Measurements from ENCODE around the gene SH3PXD2A. TPM values are rescaled to one million over a fixed set of nuclear protein-coding genes. Genes with fewer than 3 reads are reported as not detected.

SH3PXD2A gene
- total RNA-seq, 1 donor = 29.0 TPM

DNA sequence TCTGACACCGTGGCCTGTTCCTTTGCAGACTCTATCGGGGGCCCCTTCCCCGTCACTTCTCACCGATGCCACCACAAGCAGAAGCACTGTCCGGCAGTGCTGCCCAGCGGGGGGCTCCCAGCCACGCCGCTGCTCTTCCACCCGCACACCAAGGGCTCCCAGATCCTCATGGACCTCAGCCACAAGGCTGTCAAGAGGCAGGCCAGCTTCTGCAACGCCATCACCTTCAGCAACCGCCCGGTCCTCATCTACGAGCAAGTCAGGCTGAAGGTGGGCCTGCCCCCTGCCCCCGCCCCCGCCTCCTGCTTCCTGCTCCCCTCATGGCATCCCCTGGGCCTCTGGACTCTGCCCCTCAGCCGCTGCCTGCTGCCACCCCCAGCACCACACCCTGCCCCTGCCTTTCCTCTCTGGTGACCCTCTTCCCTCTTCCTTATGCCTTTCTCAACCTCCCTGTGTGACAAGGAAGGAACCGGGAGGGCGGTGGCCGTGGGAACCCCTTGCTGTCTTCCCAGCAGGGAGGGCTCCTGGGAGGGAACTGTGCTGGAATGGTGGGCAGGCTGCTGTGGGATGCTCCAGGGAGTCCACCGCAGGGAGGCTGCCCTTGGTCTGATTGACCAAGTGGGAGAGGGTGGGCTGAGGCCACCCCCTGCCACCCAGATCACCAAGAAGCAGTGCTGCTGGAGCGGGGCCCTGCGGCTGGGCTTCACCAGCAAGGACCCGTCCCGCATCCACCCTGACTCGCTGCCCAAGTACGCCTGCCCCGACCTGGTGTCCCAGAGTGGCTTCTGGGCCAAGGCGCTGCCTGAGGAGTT is 284.3 kb downstream of the SH3PXD2A start:
- TF ChIP-seq, protein P1, sequence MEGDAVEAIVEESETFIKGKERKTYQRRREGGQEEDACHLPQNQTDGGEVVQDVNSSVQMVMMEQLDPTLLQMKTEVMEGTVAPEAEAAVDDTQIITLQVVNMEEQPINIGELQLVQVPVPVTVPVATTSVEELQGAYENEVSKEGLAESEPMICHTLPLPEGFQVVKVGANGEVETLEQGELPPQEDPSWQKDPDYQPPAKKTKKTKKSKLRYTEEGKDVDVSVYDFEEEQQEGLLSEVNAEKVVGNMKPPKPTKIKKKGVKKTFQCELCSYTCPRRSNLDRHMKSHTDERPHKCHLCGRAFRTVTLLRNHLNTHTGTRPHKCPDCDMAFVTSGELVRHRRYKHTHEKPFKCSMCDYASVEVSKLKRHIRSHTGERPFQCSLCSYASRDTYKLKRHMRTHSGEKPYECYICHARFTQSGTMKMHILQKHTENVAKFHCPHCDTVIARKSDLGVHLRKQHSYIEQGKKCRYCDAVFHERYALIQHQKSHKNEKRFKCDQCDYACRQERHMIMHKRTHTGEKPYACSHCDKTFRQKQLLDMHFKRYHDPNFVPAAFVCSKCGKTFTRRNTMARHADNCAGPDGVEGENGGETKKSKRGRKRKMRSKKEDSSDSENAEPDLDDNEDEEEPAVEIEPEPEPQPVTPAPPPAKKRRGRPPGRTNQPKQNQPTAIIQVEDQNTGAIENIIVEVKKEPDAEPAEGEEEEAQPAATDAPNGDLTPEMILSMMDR (IDR thresholded peaks at IDR 0.05; ENCODE audit: extremely low read depth, low read depth, low read length) = no peak
- no peak overlapping the region for H2AFZ ChIP-seq (ENCODE audit: low read length)
- no peak overlapping the region for H3K4me3 ChIP-seq (ENCODE audit: insufficient read depth, low read length)
- no peak for DNase-seq (ENCODE audit: insufficient read length, low spot score, missing footprints)
- no peak overlapping the region for H3K27ac ChIP-seq (ENCODE audit: low read depth, low read length)
- no peaks in the 10 kb centered on the region for H3K79me2 ChIP-seq (ENCODE audit: insufficient read depth, low read length)
- no peak overlapping the region for H3K4me2 ChIP-seq (ENCODE audit: insufficient read depth, low read length)
- no peaks in the 10 kb centered on the region for H3K36me3 ChIP-seq (ENCODE audit: insufficient read depth, low read length)
- H3K27me3 ChIP-seq (ENCODE audit: insufficient read depth, low read length) = peaks cover 22% of the 10 kb centered on the region
- no peaks in the 10 kb centered on the region for H3K4me1 ChIP-seq (ENCODE audit: insufficient read depth, low read length)
- no peaks in the 10 kb centered on the region for H3K9me3 ChIP-seq (ENCODE audit: low read depth, low read length)
- H4K20me1 ChIP-seq (ENCODE audit: insufficient read depth, low read length) = no peaks in the 10 kb centered on the region

DNA sequence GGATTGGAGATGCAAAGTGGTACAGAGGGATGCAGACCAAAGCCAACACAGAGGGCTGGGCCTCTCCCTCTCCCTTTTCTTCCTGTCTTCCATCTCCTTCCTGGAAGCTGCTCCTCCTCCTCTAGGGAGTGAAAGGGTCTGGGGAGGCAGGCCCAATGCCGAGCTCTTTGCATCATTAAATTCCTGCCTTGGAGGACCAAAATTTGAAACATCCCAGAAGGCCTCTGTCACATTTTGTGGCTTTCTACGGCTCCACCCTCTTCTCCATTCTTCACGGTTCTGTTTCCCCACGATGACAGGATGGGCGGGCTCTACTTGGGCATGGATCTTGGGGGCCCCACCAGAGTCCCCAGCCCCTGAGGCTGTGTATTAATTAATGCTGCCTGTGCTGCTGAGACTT is 285.5 kb downstream of the SH3PXD2A start:
- Histone ChIP-seq H3K36me3 (ENCODE audit: insufficient read depth, low read length) (no peaks in the 10 kb centered on the region), H4K20me1 (ENCODE audit: insufficient read depth, low read length) (no peaks in the 10 kb centered on the region), H3K4me2 (ENCODE audit: insufficient read depth, low read length) (no peak overlapping the region), H3K4me1 (ENCODE audit: insufficient read depth, low read length) (no peaks in the 10 kb centered on the region), H3K9me3 (ENCODE audit: low read depth, low read length) (no peaks in the 10 kb centered on the region), H3K4me3 (ENCODE audit: insufficient read depth, low read length) (no peak overlapping the region), H3K27me3 (ENCODE audit: insufficient read depth, low read length) (peaks cover 25% of the 10 kb centered on the region), H3K79me2 (ENCODE audit: insufficient read depth, low read length) (no peaks in the 10 kb centered on the region), H3K27ac (ENCODE audit: low read depth, low read length) (no peak overlapping the region), H2AFZ (ENCODE audit: low read length) (no peak overlapping the region)
- DNase-seq (ENCODE audit: insufficient read length, low spot score, missing footprints) = no peak
- TF ChIP-seq, protein P1 (IDR thresholded peaks at IDR 0.05; ENCODE audit: extremely low read depth, low read depth, low read length) = no peak

DNA sequence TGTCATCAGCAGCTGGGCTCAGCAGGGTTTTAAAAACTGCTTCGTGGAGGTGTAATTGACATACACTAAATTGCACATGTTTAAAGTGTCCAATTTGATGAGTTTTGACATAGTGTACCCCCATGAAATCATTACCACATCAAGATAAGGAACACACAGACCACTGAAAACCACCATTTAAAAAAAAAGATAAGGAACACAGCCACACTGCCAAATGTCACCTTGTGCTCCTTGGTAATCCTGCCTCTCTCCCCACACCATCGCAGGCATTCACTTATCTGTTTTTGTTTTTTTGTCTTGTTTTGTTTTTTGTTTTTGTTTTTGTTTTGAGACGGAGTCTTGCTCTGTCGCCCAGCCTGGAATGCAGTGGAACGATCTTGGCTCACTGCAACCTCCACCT is 286.9 kb downstream of the SH3PXD2A start:
- Histone ChIP-seq H3K4me1 (ENCODE audit: insufficient read depth, low read length) (no peaks in the 10 kb centered on the region), H3K27ac (ENCODE audit: low read depth, low read length) (no peak overlapping the region), H3K9me3 (ENCODE audit: low read depth, low read length) (no peaks in the 10 kb centered on the region), H3K4me2 (ENCODE audit: insufficient read depth, low read length) (no peak overlapping the region), H4K20me1 (ENCODE audit: insufficient read depth, low read length) (no peaks in the 10 kb centered on the region), H2AFZ (ENCODE audit: low read length) (no peak overlapping the region), H3K27me3 (ENCODE audit: insufficient read depth, low read length) (peaks cover 21% of the 10 kb centered on the region), H3K4me3 (ENCODE audit: insufficient read depth, low read length) (no peak overlapping the region), H3K79me2 (ENCODE audit: insufficient read depth, low read length) (no peaks in the 10 kb centered on the region), H3K36me3 (ENCODE audit: insufficient read depth, low read length) (no peaks in the 10 kb centered on the region)
- DNase-seq (ENCODE audit: insufficient read length, low spot score, missing footprints) = no peak
- TF ChIP-seq, protein P1 (IDR thresholded peaks at IDR 0.05; ENCODE audit: extremely low read depth, low read depth, low read length) = no peak

DNA sequence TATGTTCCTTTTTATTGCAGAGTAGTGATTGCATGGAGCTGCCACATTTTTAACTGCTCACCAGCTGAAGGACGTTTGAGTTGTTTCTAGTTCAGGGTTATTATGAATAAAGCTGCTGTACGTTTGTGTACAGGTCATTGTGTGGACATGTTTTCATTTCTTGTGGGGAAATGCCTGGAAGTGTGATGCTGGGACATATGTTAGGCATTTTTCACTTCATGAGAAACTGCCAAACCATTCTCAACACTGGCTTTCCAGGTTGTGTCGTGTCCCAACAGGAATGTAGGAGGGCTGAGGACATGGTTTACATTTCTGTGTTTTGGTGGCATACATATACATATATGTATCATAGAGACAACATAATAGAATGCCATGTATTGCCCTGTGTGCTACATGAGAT is 288.8 kb downstream of the SH3PXD2A start:
- H3K27me3 ChIP-seq (ENCODE audit: insufficient read depth, low read length) = peaks cover 10% of the 10 kb centered on the region
- no peak overlapping the region for H3K4me2 ChIP-seq (ENCODE audit: insufficient read depth, low read length)
- H2AFZ ChIP-seq (ENCODE audit: low read length) = no peak overlapping the region
- no peak overlapping the region for H3K27ac ChIP-seq (ENCODE audit: low read depth, low read length)
- H3K4me3 ChIP-seq (ENCODE audit: insufficient read depth, low read length) = no peak overlapping the region
- H3K4me1 ChIP-seq (ENCODE audit: insufficient read depth, low read length) = no peaks in the 10 kb centered on the region
- DNase-seq (ENCODE audit: insufficient read length, low spot score, missing footprints) = no peak
- no peaks in the 10 kb centered on the region for H4K20me1 ChIP-seq (ENCODE audit: insufficient read depth, low read length)
- no peaks in the 10 kb centered on the region for H3K79me2 ChIP-seq (ENCODE audit: insufficient read depth, low read length)
- TF ChIP-seq, protein P1 (IDR thresholded peaks at IDR 0.05; ENCODE audit: extremely low read depth, low read depth, low read length) = no peak
- H3K36me3 ChIP-seq (ENCODE audit: insufficient read depth, low read length) = no peaks in the 10 kb centered on the region
- no peaks in the 10 kb centered on the region for H3K9me3 ChIP-seq (ENCODE audit: low read depth, low read length)
